Measurements from ENCODE around the gene NAT14.

GRCh38 chr19:55481148-55481793, 3.7 kb upstream of the NAT14 start:
- TF ChIP-seq POLR2AphosphoS5 (IDR thresholded peaks at IDR 0.05; ENCODE audit: low read depth, low read length), result no peak
- no peak for TF ChIP-seq RAD21 (IDR thresholded peaks at IDR 0.05; ENCODE audit: low read length)

Measured in SK-N-SH (cell line).